Sigmoid colon (tissue), 7 donors: ENCODE measurements around the gene ZFHX3. TPM values are rescaled to one million over a fixed set of nuclear protein-coding genes. Genes with fewer than 3 reads are reported as not detected.
A peak's percentile ranks its signal among the peaks of the same experiment; 100 is the strongest.
"Not testable (repeated sequence)": the region's sequence is repeated elsewhere in the genome, so short reads cannot be mapped to it uniquely, and the experiment has no call there.

Source experiments
- DNase-seq: peaks from one replicate; pipeline ENCODE4 v3.0.0-alpha.2; 2019
- H3K27ac ChIP-seq, 4 donors: fragments of 200-600 bp; sonication (generic); one replicate each; pipeline ENCODE4 v1.5.1; 2016 to 2019; ENCODE audit warnings: mild to moderate bottlenecking in 1 of 4
- H3K27me3 ChIP-seq, 3 donors: fragments of 200-600 bp; sonication (generic); one replicate each; pipeline ENCODE4 v1.5.1; 2019; ENCODE audit warnings: mild to moderate bottlenecking in 1 of 3
- H3K36me3 ChIP-seq, 4 donors: fragments of 200-600 bp; sonication (generic); one replicate each; pipeline ENCODE4 v1.5.1; 2016 to 2019
- H3K4me1 ChIP-seq, 4 donors: fragments of 200-600 bp; sonication (generic); one replicate each; pipeline ENCODE4 v1.5.1; 2017 to 2019
- H3K4me3 ChIP-seq, 4 donors: fragments of 200-600 bp; sonication (generic); one replicate each; pipeline ENCODE4 v1.5.1; 2017 to 2019; ENCODE audit warnings: mild to moderate bottlenecking in 2 of 4, moderate library complexity in 1 of 4
- H3K9me3 ChIP-seq, 4 donors: fragments of 200-600 bp in 3 of 4; sonication (generic) in 3 of 4; one replicate each; pipeline versions ENCODE4 v1.5.1 to v1.6.1; 2013 to 2019
- CTCF ChIP-seq, 4 experiments: fragments of 450-650 bp in 3 of 4; fragments of 200-600 bp in 1 of 4; IDR thresholded peaks; one replicate each; pipeline ENCODE4 v1.5.1; 2016 to 2019; ENCODE audit warnings: antibody characterized with exemption in 4 of 4, mild to moderate bottlenecking in 3 of 4, moderate library complexity in 2 of 4
- EP300 ChIP-seq, 4 donors: sonication (generic); formaldehyde crosslinking; IDR thresholded peaks; one replicate each; pipeline ENCODE4 v1.6.1; 2017; ENCODE audit warnings: antibody characterized with exemption in 4 of 4
- POLR2A ChIP-seq, 2 donors: fragments of 450-650 bp; IDR thresholded peaks; one replicate each; pipeline ENCODE4 v1.6.1; 2016; ENCODE audit warnings: antibody characterized with exemption in 2 of 2, mild to moderate bottlenecking in 2 of 2, moderate library complexity in 2 of 2
- POLR2AphosphoS5 ChIP-seq, 4 donors: sonication (generic); formaldehyde crosslinking; IDR thresholded peaks; one replicate each; pipeline ENCODE4 v1.6.1; 2017; ENCODE audit warnings: antibody characterized with exemption in 4 of 4
- WGBS, 2 donors: extraction: QIAGEN DNeasy Blood & Tissue Kit; methylation state at CpG; one replicate each; pipeline ENCODE4 v1.1.7; 2013; 5-methylcytosine and 5-hydroxymethylcytosine counted together
- intact Hi-C: fragments of 100-400 bp; cut with DNase I; formaldehyde crosslinking; loops from one replicate; pipeline ENCODE4 v1.15.1; 2023
- polyA plus RNA-seq, 3 donors: library from polyadenylated mRNA; stranded (reverse); fragments of 200-250 nt; gene quantifications; one replicate each; pipeline ENCODE4 v1.2.3, GENCODE V29; 2013
- total RNA-seq, 4 donors: library from RNA; depleted of rRNA; stranded (reverse); fragments of >200 nt; gene quantifications; one replicate each; pipeline ENCODE4 v1.1.0, GENCODE V29; 2016
- donor health status: healthy with polysubstance abuse.
- donor health status: Bipolar disorder and iron deficiency.
- donor health status: healthy.

Gene ZFHX3
- total and polyA plus RNA-seq, 7 donors = 0.69 to 38.8 (median 17.8) TPM

- DNase-seq = no peak
- H3K27ac ChIP-seq = no peak overlapping the region
- H3K4me1 ChIP-seq = peaks cover 0 to 62% (median 45%) of the 10 kb centered on the region in 4 donors
- H3K36me3 ChIP-seq = no peaks in the 10 kb centered on the region
- no peak overlapping the region for H3K4me3 ChIP-seq
- no peaks in the 10 kb centered on the region for H3K27me3 ChIP-seq
- peaks cover 0 to 3% (median 0%) of the 10 kb centered on the region in 4 donors for H3K9me3 ChIP-seq
- TF ChIP-seq EP300 (IDR thresholded peaks at IDR 0.05) (no peak), CTCF (IDR thresholded peaks at IDR 0.05) (no peak), POLR2AphosphoS5 (IDR thresholded peaks at IDR 0.05) (no peak), POLR2A (IDR thresholded peaks at IDR 0.05) (no peak)
- WGBS, 2 donors = 41 to 78% methylated on average over 11 of the region's 11 CpGs
- intact Hi-C loops = no loop called here
These were observed 51.5 kb downstream of the ZFHX3 start for GRCh38 chr16:72996291-72997062.

- H3K9me3 ChIP-seq, H3K27ac ChIP-seq, H3K36me3 ChIP-seq, H3K4me3 ChIP-seq, intact Hi-C loops, DNase-seq, H3K27me3 ChIP-seq: not testable (repeated sequence)
- WGBS, 2 donors = 74 to 82% methylated on average over 9 of the region's 9 CpGs
- H3K4me1 ChIP-seq = peaks cover 0 to 66% (median 50%) of the 10 kb centered on the region in 4 donors
These were observed 52.1 kb downstream of the ZFHX3 start for GRCh38 chr16:72995882-72996270.

- Histone ChIP-seq H3K27ac (no peak overlapping the region), H3K36me3 (no peaks in the 10 kb centered on the region), H3K4me3 (no peak overlapping the region), H3K27me3 (no peaks in the 10 kb centered on the region), H3K9me3 (no peaks in the 10 kb centered on the region), H3K4me1 (peaks cover 0 to 66% (median 53%) of the 10 kb centered on the region in 4 donors)
- intact Hi-C loops = no loop called here
- 58 to 74% methylated on average over 18 of the region's 18 CpGs for WGBS, 2 donors
- no peak for DNase-seq
- TF ChIP-seq CTCF (IDR thresholded peaks at IDR 0.05) (peak in 2 of 4 experiments; percentile 15), POLR2AphosphoS5 (IDR thresholded peaks at IDR 0.05) (no peak)
These were observed 52.6 kb downstream of the ZFHX3 start for GRCh38 chr16:72995151-72995881.

GRCh38 chr16:72992142-72992601, 55.8 kb downstream of the ZFHX3 start:
- no peaks in the 10 kb centered on the region for H3K36me3 ChIP-seq
- no peak overlapping the region for H3K4me3 ChIP-seq
- no peak for DNase-seq
- H3K9me3 ChIP-seq = no peaks in the 10 kb centered on the region
- H3K27ac ChIP-seq = peak overlapping the region; percentile 7 to 91 (median 86)
- WGBS, 2 donors = 72 to 77% methylated on average over 6 of the region's 6 CpGs
- intact Hi-C loops = loop anchor here (5.0 kb wide), 1 partner anchor 40 kb away; no protein-coding TSS in a partner anchor
- no peaks in the 10 kb centered on the region for H3K27me3 ChIP-seq
- H3K4me1 ChIP-seq = peaks cover 0 to 82% (median 70%) of the 10 kb centered on the region in 4 donors
- TF ChIP-seq POLR2A (IDR thresholded peaks at IDR 0.05) (no peak), POLR2AphosphoS5 (IDR thresholded peaks at IDR 0.05) (no peak), EP300 (IDR thresholded peaks at IDR 0.05) (no peak), CTCF (IDR thresholded peaks at IDR 0.05) (no peak)

- no peak overlapping the region for H3K4me3 ChIP-seq
- DNase-seq = no peak
- H3K27me3 ChIP-seq = no peaks in the 10 kb centered on the region
- TF ChIP-seq CTCF (IDR thresholded peaks at IDR 0.05) (no peak), POLR2A (IDR thresholded peaks at IDR 0.05) (no peak), EP300 (IDR thresholded peaks at IDR 0.05) (no peak), POLR2AphosphoS5 (IDR thresholded peaks at IDR 0.05) (no peak)
- 54 to 86% methylated on average over 6 of the region's 6 CpGs for WGBS, 2 donors
- intact Hi-C loops = loop anchor here (5.0 kb wide), 1 partner anchor 39 kb away; no protein-coding TSS in a partner anchor
- H3K4me1 ChIP-seq = peaks cover 0 to 82% (median 71%) of the 10 kb centered on the region in 4 donors
- no peaks in the 10 kb centered on the region for H3K9me3 ChIP-seq
- H3K36me3 ChIP-seq = no peaks in the 10 kb centered on the region
- peak overlapping the region; percentile 83 to 91 (median 86) for H3K27ac ChIP-seq
These were observed 56.3 kb downstream of the ZFHX3 start for GRCh38 chr16:72991644-72992043.
